CD4-positive, alpha-beta T cell treated with Interleukin-15 for 1 hour (primary cell): Measurements from ENCODE around the gene ZNF576.
"Not testable (repeated sequence)": the region's sequence is repeated elsewhere in the genome, so short reads cannot be mapped to it uniquely, and the experiment has no call there.

Experiments used
- DNase-seq: peaks from one replicate; pipeline ENCODE4 v3.0.0-alpha.2; 2020

The ZNF576 gene

GRCh38 chr19:43575156-43575950 lies 21.0 kb upstream of the ZNF576 start, which contains the start of the genes PINLYP and XRCC1:
Gene PINLYP, plus strand, starts transcription at chr19:43575801. Its CDS starts 1,391 bp downstream, at chr19:43577192.
Gene XRCC1, minus strand, starts transcription at chr19:43575527. Its CDS starts 69 bp downstream, at chr19:43575458.
- DNase-seq, result peak; percentile 99

GRCh38 chr19:43575955-43576878 lies 20.2 kb upstream of the ZNF576 start:
- no peak for DNase-seq

- no peak for DNase-seq
These were observed 17.6 kb upstream of the ZNF576 start for GRCh38 chr19:43578787-43579186.

- DNase-seq, result no peak
These were observed 14.9 kb upstream of the ZNF576 start for GRCh38 chr19:43581467-43581866.

GRCh38 chr19:43582495-43582894 lies 13.9 kb upstream of the ZNF576 start:
- DNase-seq, result no peak

- no peak for DNase-seq
These were observed 11.9 kb upstream of the ZNF576 start for GRCh38 chr19:43584484-43584883.

- no peak for DNase-seq
These were observed 10.0 kb upstream of the ZNF576 start for GRCh38 chr19:43586346-43586745.

- not testable (repeated sequence) for DNase-seq
These were observed 9.4 kb upstream of the ZNF576 start for GRCh38 chr19:43587029-43587428.

- DNase-seq, result no peak
These were observed 7.1 kb upstream of the ZNF576 start for GRCh38 chr19:43589277-43589676.

- peak; percentile 35 for DNase-seq
These were observed 6.7 kb upstream of the ZNF576 start for GRCh38 chr19:43589678-43590077.

GRCh38 chr19:43591904-43592772 lies 4.3 kb upstream of the ZNF576 start:
- no peak for DNase-seq

GRCh38 chr19:43592800-43593350 lies 3.5 kb upstream of the ZNF576 start:
- no peak for DNase-seq

- no peak for DNase-seq
These were observed 2.2 kb upstream of the ZNF576 start for GRCh38 chr19:43594081-43594697.

GRCh38 chr19:43594710-43595604 lies 1.4 kb upstream of the ZNF576 start:
- DNase-seq, result peak; percentile 80

- no peak for DNase-seq
These were observed 793 bp upstream of the ZNF576 start for GRCh38 chr19:43595605-43595998.

GRCh38 chr19:43596842-43597461 lies 557 bp downstream of the ZNF576 start:
- DNase-seq, result no peak

GRCh38 chr19:43597876-43598275 lies 1.5 kb downstream of the ZNF576 start:
- DNase-seq, result no peak

- DNase-seq, result no peak
These were observed 2.2 kb downstream of the ZNF576 start for GRCh38 chr19:43598445-43599240.

- DNase-seq, result no peak
These were observed 3.4 kb downstream of the ZNF576 start for GRCh38 chr19:43599635-43600295.
